ENCODE data around the gene TRIM7.
"Not testable (repeated sequence)": the region's sequence is repeated elsewhere in the genome, so short reads cannot be mapped to it uniquely, and the experiment has no call there.

Gene TRIM7

DNA sequence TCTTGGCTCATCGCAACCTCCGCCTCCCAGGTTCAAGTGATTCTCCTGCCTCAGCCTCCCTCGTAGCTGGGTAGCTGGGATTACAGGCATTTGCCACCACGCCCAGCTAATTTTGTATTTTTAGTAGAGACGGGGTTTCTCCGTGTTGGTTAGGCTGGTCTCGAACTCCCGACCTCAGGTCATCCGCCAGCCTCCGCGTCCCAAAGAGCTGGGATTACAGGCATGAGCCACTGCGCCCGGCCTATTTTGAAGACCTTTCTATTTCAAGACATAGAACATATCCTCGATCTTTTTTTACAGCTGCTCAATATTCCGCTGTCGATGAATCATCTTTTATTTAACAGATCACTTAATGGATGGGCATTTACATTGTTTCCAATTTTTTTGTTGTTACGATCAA lies 5.7 kb upstream of the TRIM7 start:
- not testable (repeated sequence) for DNase-seq

DNA sequence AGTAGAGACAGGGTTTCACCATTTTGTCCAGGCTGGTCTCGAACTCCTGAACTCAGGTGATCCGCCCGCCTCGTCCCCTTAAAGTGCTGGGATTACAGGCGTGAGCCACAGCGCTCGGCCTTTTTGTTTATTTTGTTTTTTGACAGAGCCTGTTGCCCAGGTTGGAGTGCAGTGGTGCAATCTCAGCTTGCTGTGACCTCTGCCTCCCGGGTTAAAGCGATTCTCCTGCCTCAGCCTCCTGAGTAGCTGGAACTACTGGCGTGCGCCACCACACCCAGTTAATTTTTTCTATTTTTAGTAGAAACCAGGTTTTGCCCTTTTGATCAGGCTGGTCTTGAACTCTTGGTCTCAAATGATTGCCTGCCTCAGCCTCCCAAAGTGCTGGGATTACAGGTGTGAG lies 5.2 kb upstream of the TRIM7 start:
- DNase-seq = not testable (repeated sequence)

GRCh38 chr5:181209006-181209405 lies 4.0 kb upstream of the TRIM7 start:
- DNase-seq = not testable (repeated sequence)

DNA sequence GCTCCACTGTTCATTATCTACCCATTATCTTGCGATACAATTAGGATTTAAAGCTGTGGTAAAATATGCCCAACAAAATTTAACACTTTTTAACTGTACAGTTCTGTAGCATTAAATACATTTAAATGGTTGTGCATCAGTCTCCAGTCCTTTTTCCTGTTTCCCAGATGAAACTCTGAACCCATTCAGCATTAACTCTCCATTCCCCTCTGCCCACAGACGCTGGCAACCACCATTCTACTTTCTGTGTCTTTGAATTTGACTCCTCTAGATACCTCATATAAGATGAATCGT lies 2.9 kb upstream of the TRIM7 start:
- DNase-seq = no peak

DNA sequence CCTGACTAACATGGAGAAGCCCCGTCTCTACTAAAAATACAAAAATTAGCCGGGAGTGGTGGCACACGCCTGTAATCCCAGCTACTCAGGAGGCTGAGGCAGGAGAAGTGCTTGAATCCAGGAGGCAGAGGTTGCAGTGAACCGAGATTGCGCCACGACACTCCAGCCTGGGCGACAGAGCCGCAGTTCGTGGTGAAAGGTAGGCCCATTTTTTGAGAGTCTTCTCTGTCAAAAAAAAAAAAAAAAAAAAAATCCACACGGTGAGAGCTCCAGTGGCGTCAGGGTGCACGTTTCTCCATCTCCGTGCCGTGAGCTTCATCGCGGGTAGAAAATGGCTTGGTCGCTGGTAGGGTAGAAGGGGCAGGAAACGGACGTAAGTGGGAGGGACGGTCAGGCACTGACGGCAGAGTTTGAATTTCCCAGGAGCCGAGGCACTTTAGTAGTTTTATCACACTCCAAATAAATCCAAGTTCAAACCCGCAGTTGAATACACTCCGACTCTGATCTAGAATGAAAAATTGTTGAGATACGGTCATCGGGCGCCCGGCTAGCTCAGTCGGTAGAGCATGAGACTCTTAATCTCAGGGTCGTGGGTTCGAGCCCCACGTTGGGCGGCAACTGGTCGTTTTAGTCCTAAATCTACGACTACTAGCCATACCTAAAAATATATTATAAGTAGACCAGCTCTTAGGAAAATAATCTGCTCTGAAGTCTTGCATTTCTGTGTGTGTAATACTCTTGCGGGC lies 2.4 kb upstream of the TRIM7 start:
- DNase-seq = no peak

DNA sequence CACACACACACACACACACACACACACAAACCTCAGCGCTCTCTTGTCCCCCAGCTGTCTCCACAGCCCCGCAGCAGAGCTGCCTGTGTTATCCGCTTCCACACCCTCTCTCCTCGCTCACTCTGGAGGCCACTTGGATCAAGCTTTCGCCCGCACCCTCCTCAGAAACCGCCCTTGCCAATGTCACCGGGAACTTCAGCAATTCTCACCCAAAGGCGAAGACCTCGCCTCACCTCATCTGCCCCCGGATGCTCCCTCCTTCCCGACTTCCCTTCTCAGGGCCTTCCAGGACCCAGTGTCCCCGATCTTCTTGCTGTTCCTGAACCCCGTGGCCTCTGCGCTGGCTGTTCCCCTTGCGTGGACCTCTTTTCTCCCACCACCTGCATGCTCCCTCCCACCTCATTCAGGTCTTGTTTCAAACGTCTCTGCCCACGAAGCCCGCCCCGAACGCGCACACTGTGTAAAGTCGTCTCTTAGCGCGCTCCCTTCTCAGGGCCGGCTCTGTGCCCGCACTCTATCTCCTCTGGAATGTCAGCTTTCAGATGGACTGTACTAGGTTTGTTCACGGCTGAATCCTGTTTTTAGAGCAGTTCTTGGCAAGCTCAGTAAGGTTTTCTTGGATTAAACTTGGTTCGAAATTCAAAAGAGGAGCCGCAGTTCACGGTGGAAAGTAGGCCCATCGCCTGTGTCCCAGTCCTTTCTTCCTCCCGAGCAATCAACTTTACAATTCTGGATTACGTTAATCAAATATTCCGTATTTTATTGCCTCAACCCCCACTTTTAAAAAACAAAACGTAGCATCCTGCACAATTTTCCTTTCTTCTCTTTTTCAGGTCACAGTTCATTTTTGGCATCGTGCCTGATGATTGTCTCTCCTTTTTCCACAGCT lies 1.0 kb upstream of the TRIM7 start:
- no peak for DNase-seq

- DNase-seq = no peak
Observed at GRCh38 chr5:181204113-181204825, 727 bp downstream of the TRIM7 start.

DNA sequence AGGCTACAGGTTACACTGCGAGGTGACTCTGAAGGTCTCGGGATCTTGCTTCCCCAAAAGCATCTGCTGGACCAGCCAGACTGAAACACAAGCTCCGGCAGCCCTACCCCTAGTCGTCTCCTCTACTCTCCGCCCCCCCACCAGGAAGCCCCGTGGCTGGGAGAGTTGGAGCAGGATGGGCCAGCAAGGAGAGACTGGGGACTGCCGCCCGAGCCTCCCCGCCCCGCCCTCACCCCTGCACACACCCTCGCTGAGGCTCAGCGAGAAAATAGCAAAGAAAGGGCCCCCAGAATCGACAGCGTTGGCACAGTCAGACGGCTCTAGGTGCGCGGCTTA lies 1.3 kb downstream of the TRIM7 start:
- DNase-seq = no peak

- DNase-seq = no peak
Observed at GRCh38 chr5:181203093-181203711, 1.8 kb downstream of the TRIM7 start.

DNA sequence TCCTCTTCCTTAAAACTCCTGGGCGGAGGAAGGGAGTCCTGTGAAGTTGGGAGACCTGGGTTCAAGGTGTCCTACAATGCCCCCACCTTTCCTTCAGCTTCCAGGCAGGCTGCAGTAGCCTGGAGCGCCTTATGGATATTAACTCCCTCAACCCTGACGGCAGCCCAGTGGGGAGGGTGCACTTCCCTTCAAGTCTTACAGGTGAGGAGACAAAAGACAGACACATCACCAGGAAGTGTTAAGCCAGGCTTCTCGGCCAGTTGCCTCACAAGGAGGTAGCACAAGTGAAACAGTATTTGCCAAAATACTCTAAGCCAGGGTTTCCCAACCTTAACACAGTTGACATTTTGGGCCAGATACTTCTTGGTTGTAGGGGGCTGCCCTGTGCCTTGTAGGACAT lies 4.2 kb downstream of the TRIM7 start:
- no peak for DNase-seq

DNA sequence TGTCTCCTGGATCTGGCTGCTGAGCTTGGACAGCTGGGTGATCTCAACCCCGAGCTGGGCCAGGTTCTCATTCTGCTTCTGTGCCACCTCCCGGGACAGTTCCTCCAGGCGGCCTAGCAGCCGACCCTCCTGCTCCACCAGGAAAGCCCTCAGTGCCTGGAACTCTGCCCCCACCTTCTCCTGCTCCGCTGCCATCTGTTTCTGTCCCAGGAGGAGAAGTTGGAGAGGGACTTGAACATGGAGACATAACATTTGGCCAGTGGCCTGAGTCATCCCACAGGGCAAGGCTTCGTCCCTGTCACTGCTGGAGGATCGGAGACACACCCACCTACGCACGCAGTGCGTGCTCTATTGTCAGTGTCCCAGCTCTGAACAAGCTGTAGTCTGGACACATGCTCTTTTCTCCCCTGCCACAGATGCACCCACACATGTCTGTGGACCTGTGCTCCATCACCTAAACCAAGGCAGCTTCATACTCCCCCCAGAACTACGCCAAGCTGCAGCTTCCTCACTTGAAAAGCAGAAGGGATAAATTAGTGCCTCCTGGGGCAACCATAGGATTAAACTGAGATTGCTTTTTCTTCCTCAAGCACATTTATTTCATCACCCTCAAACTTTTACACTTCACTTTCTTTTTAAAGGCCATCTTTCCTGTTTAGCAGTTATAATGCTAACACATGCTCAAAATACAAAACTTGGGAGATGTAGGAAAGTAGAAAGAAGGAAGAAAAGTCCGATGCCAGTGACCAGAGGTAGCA lies 4.9 kb downstream of the TRIM7 start:
- no peak for DNase-seq

DNA sequence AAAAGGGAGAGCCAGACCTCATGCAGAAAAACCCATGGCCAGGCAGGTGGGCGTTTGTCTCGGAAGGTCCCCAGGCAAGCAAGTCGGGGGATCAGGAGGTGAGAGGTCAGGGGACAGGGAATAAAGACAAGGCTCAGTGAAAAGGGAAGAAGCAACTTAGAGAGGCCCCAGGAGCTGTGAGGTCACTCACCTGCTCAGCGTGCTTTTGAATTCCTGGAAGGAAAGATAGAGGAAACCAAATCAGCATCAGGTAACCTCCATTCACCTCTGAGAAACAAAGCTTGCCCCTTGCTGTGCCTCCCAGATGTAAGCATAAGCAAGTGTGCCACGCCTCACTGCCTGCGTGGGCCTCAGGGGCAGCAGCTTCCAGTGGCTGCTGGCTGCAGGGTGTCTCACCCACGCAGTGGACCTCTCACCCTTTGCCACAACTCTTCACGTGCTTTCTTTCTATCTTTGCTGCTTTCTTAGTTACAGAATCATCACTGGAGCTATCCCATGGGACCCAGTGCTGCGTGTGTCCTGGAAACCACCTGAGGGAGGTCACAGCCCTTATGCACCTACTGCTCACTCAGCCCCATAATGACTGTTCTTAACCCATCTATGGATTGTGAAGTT lies 6.0 kb downstream of the TRIM7 start:
- DNase-seq = no peak

DNA sequence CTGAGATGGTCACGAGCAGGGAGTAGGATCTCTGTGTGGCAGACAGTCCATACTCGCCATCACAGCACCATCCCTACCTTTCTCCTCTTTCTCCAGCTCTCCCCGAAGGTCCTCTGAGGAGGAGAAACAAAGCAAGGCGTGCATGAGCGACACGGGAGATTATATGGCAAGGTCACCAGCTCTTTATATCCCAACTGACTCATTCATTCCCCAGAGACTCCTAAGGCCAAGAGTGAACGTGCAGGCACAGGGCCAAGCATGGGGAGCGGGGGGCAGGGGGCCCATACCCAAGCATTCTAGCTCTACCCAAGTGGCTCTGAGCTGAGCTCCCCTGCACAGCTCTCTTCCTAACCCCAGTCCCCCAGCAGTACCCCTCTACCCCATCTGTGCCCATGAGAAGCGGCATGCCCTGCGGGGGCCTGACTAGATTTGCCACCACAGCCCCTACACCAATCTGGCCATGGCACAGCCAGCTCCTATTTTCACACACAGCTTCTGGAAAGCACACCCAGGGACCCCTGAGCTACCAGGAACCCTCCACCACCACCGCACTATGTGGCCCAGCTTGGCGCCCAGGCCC lies 6.8 kb downstream of the TRIM7 start:
- no peak for DNase-seq

GRCh38 chr5:181197326-181197951 lies 7.6 kb downstream of the TRIM7 start:
- DNase-seq = no peak

- no peak for DNase-seq
Observed at GRCh38 chr5:181195249-181195761, 9.7 kb downstream of the TRIM7 start.

- DNase-seq = no peak
Observed at GRCh38 chr5:181194489-181195248, 10.3 kb downstream of the TRIM7 start.

DNA sequence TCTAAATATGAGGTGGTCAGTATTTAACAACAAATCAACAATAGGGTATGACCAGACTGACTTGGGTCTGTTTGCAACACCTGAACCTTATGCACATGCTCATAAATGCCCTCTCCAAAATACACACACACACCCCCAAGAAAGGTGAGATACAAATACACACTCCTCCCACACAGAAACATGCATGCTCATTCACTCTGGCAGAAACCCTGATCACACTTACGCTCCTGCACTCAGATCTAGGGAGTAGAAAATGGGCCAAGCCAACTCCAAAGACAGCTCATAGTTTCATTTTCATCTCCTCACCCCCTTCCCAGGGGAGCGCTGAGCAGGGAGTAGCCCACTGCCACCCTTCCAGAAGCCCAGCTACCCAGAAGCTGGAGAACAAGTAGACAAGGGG lies 11.3 kb downstream of the TRIM7 start:
- no peak for DNase-seq

- no peak for DNase-seq
Observed at GRCh38 chr5:181192337-181193046, 12.5 kb downstream of the TRIM7 start.

GRCh38 chr5:181191526-181192336 lies 13.3 kb downstream of the TRIM7 start:
- DNase-seq = no peak
